ENCODE measurements around the gene HSD17B1. TPM values are rescaled to one million over a fixed set of nuclear protein-coding genes. Genes with fewer than 3 reads are reported as not detected.

HSD17B1 gene
- total RNA-seq, 1 donor from 2014 or later = 1.4 TPM

DNA sequence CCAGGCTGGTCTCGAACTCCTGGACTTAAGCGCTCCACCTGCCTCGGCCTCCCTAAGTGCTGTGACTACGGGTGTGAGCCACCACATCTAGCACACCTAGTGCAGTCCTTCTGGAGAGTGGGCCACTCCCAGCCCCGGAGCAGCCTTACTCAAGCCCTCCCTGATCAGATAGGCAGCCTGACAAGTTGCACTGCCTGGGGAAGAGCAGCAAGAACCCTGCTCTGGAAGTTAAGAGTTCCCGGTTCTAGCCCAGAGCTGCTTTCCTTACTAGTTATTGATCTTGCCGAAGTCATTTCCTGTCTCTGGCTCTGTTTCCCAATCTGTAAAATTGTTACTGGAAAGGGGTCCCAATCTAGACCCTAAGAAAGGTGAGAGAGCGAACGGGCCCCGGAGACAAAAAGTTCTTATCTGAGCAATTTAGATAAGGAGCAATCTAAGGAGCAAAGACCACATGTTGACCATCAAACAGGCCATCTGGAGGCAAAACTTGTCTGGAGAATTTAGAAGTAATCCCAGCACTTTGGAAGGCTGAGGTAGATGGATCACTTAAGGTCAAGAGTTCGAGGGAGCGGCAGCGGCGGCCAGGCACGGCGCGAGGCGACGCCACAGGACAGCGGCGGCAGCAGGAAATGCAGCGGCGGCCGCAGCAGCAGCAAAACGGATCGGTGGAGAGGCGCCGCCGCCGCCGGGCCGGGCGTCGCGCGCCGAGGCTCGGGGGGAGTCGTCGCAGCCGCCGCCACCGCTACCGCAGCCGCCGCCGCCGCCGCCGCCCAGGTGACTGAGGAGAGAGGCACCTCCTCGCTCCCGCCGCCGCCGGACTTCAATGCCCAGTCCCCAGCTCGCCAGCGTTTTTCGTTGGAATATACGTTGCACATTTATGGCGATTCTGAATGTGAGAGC is 21.0 kb upstream of the HSD17B1 start:
- H3K9me3 Mint-ChIP-seq (ENCODE audit: low read depth) = no peaks in the 10 kb centered on the region
- TF ChIP-seq, protein P1, sequence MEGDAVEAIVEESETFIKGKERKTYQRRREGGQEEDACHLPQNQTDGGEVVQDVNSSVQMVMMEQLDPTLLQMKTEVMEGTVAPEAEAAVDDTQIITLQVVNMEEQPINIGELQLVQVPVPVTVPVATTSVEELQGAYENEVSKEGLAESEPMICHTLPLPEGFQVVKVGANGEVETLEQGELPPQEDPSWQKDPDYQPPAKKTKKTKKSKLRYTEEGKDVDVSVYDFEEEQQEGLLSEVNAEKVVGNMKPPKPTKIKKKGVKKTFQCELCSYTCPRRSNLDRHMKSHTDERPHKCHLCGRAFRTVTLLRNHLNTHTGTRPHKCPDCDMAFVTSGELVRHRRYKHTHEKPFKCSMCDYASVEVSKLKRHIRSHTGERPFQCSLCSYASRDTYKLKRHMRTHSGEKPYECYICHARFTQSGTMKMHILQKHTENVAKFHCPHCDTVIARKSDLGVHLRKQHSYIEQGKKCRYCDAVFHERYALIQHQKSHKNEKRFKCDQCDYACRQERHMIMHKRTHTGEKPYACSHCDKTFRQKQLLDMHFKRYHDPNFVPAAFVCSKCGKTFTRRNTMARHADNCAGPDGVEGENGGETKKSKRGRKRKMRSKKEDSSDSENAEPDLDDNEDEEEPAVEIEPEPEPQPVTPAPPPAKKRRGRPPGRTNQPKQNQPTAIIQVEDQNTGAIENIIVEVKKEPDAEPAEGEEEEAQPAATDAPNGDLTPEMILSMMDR (IDR thresholded peaks at IDR 0.05; ENCODE audit: unreplicated experiment) = peak; percentile 54
- H3K36me3 Mint-ChIP-seq (ENCODE audit: insufficient read depth) = no peaks in the 10 kb centered on the region
- DNase-seq (ENCODE audit: low spot score, unreplicated experiment) = peak; percentile 42
- H3K4me3 Mint-ChIP-seq (ENCODE audit: low read depth) = peak overlapping the region; percentile 61
- H3K27me3 Mint-ChIP-seq = peaks cover 6% of the 10 kb centered on the region
- H3K4me1 Mint-ChIP-seq (ENCODE audit: low read depth) = peaks cover 28% of the 10 kb centered on the region
- peak overlapping the region; percentile 93 for H3K27ac Mint-ChIP-seq

DNA sequence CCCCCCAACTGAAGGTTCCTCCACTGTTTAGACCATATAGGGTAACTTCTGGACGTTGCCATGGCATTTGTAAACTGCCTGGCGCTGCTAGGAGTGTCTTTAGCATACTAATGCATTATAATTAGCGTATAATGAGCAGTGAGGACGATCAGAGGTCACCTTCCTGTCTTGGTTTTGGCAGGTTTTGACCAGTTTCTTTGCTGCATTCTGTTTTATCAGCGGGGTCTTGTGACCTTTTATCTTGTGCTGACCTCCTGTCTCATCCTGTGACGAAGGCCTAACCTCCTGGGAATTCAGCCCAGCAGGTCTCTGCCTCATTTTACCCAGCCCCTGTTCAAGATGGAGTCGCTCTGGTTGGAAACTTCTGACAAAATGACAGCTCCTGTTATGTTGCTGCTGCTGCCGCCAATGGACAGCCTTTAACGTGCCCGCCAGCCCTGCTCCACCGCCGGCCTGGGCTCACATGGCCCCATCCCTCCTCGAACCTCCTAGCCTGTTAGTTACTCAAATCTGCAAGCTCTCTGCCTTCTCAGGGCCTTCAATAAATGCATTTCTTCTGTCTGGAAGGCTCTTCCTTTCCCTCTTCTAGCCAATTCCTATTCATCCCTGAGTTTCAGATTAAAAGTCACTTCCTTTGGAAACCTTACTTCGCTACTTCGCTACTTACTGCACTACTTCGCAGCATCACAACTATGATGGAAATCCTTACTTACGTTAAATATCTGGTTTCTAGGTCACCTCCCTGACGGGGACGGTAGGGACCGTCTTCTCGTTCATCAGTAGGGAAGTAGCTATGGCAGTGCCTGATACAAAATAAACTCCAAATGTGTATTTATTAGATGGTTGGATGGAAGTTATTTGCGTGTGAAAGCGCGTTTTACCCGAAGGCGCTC is 17.3 kb upstream of the HSD17B1 start:
- H3K4me3 Mint-ChIP-seq (ENCODE audit: low read depth) = peak overlapping the region; percentile 73
- H3K9me3 Mint-ChIP-seq (ENCODE audit: low read depth) = no peaks in the 10 kb centered on the region
- DNase-seq (ENCODE audit: low spot score, unreplicated experiment) = no peak
- peaks cover 3% of the 10 kb centered on the region for H3K36me3 Mint-ChIP-seq (ENCODE audit: insufficient read depth)
- H3K4me1 Mint-ChIP-seq (ENCODE audit: low read depth) = peaks cover 25% of the 10 kb centered on the region
- TF ChIP-seq, protein P1 (IDR thresholded peaks at IDR 0.05; ENCODE audit: unreplicated experiment) = no peak
- peaks cover 6% of the 10 kb centered on the region for H3K27me3 Mint-ChIP-seq
- peak overlapping the region; percentile 79 for H3K27ac Mint-ChIP-seq

DNA sequence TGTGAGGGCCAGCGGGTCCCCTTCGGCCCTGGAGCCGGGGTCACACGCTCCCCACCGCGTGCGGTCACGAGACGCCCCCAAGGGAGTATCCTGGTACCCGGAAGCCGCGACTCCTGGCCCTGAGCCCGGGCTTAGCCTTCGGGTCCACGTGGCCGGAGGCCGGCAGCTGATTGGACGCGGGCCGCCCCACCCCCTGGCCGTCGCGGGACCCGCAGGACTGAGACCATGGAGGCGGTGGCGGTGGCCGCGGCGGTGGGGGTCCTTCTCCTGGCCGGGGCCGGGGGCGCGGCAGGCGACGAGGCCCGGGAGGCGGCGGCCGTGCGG is 16.7 kb upstream of the HSD17B1 start, which contains the start of gene NAGLU:
TSS of gene NAGLU (plus strand) at position 194 of the 324 bp plus-strand sequence. CDS start at position 226, 32 bp downstream.
- peaks cover 6% of the 10 kb centered on the region for H3K27me3 Mint-ChIP-seq
- H3K36me3 Mint-ChIP-seq (ENCODE audit: insufficient read depth) = peaks cover 5% of the 10 kb centered on the region
- no peaks in the 10 kb centered on the region for H3K9me3 Mint-ChIP-seq (ENCODE audit: low read depth)
- TF ChIP-seq, protein P1 (IDR thresholded peaks at IDR 0.05; ENCODE audit: unreplicated experiment) = no peak
- peak within 1 kb of the TSS; percentile 73 for H3K4me3 Mint-ChIP-seq (ENCODE audit: low read depth)
- peak; percentile 72 for DNase-seq (ENCODE audit: low spot score, unreplicated experiment)
- H3K4me1 Mint-ChIP-seq (ENCODE audit: low read depth) = peaks cover 21% of the 10 kb centered on the region
- H3K27ac Mint-ChIP-seq = peak within 1 kb of the TSS; percentile 87

DNA sequence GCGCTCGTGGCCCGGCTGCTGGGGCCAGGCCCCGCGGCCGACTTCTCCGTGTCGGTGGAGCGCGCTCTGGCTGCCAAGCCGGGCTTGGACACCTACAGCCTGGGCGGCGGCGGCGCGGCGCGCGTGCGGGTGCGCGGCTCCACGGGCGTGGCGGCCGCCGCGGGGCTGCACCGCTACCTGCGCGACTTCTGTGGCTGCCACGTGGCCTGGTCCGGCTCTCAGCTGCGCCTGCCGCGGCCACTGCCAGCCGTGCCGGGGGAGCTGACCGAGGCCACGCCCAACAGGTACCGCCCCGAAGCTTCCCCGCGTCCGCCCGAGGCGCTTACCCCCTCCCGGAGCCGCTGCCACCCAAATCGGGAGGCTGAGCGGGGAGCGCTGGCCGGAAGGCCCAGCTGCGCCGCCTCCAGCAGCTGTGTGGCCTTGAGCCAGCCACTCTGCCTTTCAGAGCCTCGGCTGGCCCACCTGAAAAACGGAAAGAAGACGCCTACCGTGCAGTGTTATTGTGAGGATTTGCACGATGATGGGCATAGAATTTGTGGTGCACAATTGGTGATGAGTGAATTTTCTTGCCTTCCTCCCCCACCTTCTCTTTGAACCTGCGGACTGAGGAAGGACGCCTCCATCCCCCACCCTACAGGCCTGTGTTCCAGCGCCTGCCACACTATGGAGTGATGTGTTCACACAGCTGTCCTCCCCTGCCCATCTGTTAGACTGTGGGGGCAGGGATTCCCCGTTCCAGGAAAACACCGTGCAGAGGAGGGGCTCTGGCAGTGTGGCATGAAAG is 16.2 kb upstream of the HSD17B1 start:
- Mint-ChIP-seq H3K4me1 (ENCODE audit: low read depth) (peaks cover 19% of the 10 kb centered on the region), H3K4me3 (ENCODE audit: low read depth) (peak overlapping the region; percentile 73), H3K27ac (peak overlapping the region; percentile 87), H3K9me3 (ENCODE audit: low read depth) (no peaks in the 10 kb centered on the region), H3K36me3 (ENCODE audit: insufficient read depth) (peaks cover 7% of the 10 kb centered on the region), H3K27me3 (peaks cover 6% of the 10 kb centered on the region)
- TF ChIP-seq, protein P1 (IDR thresholded peaks at IDR 0.05; ENCODE audit: unreplicated experiment) = no peak
- peak; percentile 49 for DNase-seq (ENCODE audit: low spot score, unreplicated experiment)
